Adrenal gland (tissue), 12 donors: Measurements from ENCODE around the gene PTPRN2. TPM values are rescaled to one million over a fixed set of nuclear protein-coding genes. Genes with fewer than 3 reads are reported as not detected.

Experiments used
- DNase-seq, 7 donors: peaks; one replicate each; pipeline ENCODE4 v3.0.0-alpha.2; 2019 to 2020
- H3K27ac ChIP-seq, 5 donors: fragments of 200-600 bp; sonication (generic) in 4 of 5; 1 replicate in 3 of 5; 2 replicates in 2 of 5; pipeline versions ENCODE4 v1.5.1 to v1.8.0; 2016 to 2020; ENCODE audit warnings: mild to moderate bottlenecking in 1 of 5
- H3K27me3 ChIP-seq: fragments of 200-600 bp; 2 replicates; pipeline ENCODE4 v1.8.0; 2021
- H3K36me3 ChIP-seq, 2 donors: fragments of 200-600 bp; replicated peaks in 1 of 2; 1 replicate in 1 of 2; 2 replicates in 1 of 2; pipeline versions ENCODE4 v1.5.1 to v1.8.0; 2018 to 2022
- H3K4me1 ChIP-seq, 2 donors: fragments of 200-600 bp; replicated peaks in 1 of 2; 1 replicate in 1 of 2; 2 replicates in 1 of 2; pipeline versions ENCODE4 v1.5.1 to v1.8.0; 2018 to 2021
- H3K4me3 ChIP-seq, 4 donors: fragments of 200-600 bp; sonication (generic) in 3 of 4; one replicate each; pipeline ENCODE4 v1.5.1; 2016 to 2018
- H3K9me3 ChIP-seq, 3 donors: fragments of 200-600 bp; sonication (generic) in 1 of 3; replicated peaks in 1 of 3; 1 replicate in 2 of 3; 2 replicates in 1 of 3; pipeline versions ENCODE4 v1.5.1 to v1.8.0; 2016 to 2021
- CTCF ChIP-seq, 6 experiments: fragments of 450-650 bp in 4 of 6; fragments of 200-600 bp in 2 of 6; sonication (generic) in 1 of 6; IDR thresholded peaks; 1 replicate in 5 of 6; 2 replicates in 1 of 6; pipeline versions ENCODE4 v1.5.1 to v1.8.0; 2016 to 2021; ENCODE audit warnings: antibody characterized with exemption in 6 of 6, mild to moderate bottlenecking in 2 of 6, moderate library complexity in 1 of 6
- POLR2A ChIP-seq, 2 donors: fragments of 450-650 bp; IDR thresholded peaks; one replicate each; pipeline ENCODE4 v1.6.1; 2017; ENCODE audit warnings: antibody characterized with exemption in 2 of 2, mild to moderate bottlenecking in 2 of 2, moderate library complexity in 1 of 2
- WGBS, 4 donors: extraction: QIAGEN DNeasy Blood & Tissue Kit in 2 of 4; methylation state at CpG; one replicate each; pipeline versions ENCODE4 v1.1.5 to v1.1.7; 2013 to 2017; 5-methylcytosine and 5-hydroxymethylcytosine counted together
- intact Hi-C, 2 donors: fragments of 100-400 bp; cut with DNase I; formaldehyde crosslinking; loops; one replicate each; pipeline versions ENCODE4 v1.14.1 to v1.15.0; 2022 to 2023
- polyA plus RNA-seq, 3 donors: library from polyadenylated mRNA; stranded (reverse); fragments of 200-250 nt in 2 of 3; fragments of 350-450 nt in 1 of 3; fragmentation: Illumina TruSeq in 1 of 3; extraction: RNeasy Lipid Tissue Mini Kit (QIAGEN cat#74804) in 1 of 3; gene quantifications; one replicate each; pipeline ENCODE4 v1.2.3, GENCODE V29; 2013 to 2014
- total RNA-seq, 9 donors: library from RNA; depleted of rRNA in 4 of 9; stranded (reverse); fragments of >200 nt in 4 of 9; fragments of 120-200 nt in 1 of 9; fragmentation: NEBNext Ultra II Directional in 1 of 9; extraction: Animal tissue kit (Norgen Biotek cat#: 25700) in 1 of 9; gene quantifications; one replicate each; pipeline versions ENCODE4 v1.1.0 to v1.2.4, GENCODE V29; 2013 to 2023
- donor health status: healthy with polysubstance abuse.
- donor health status: Bipolar disorder and iron deficiency.
- donor health status: DM: yes; HTN: yes; CAD: no.
- donor health status: DM: no; HTN: no; CAD: no.
- donor health status: DM: no; HTN: no; CAD: no.
- donor health status: DM: yes; HTN: yes; CAD: no.

PTPRN2 gene
- total and polyA plus RNA-seq, 12 donors, result 2.2 to 16.2 (median 3.4) TPM

- DNase-seq, result no peak
- H3K4me1 ChIP-seq, result no peaks in the 10 kb centered on the region
- no peaks in the 10 kb centered on the region for H3K27me3 ChIP-seq
- intact Hi-C loops, result no loop called here
- H3K27ac ChIP-seq, result no peak overlapping the region
- no peak overlapping the region for H3K4me3 ChIP-seq
- H3K9me3 ChIP-seq, result no peaks in the 10 kb centered on the region
- no peaks in the 10 kb centered on the region for H3K36me3 ChIP-seq
- 72 to 81% (median 78%) methylated on average over 11 of the region's 11 CpGs for WGBS, 4 donors
- TF ChIP-seq CTCF (IDR thresholded peaks at IDR 0.05) (no peak), POLR2A (IDR thresholded peaks at IDR 0.05) (no peak)
Measured at GRCh38 chr7:157846271-157846670, 741.4 kb downstream of the PTPRN2 start.

GRCh38 chr7:157845203-157845835 lies 742.3 kb downstream of the PTPRN2 start:
- Histone ChIP-seq H3K36me3 (no peaks in the 10 kb centered on the region), H3K4me3 (no peak overlapping the region), H3K27me3 (peaks cover 4% of the 10 kb centered on the region), H3K27ac (no peak overlapping the region), H3K9me3 (no peaks in the 10 kb centered on the region), H3K4me1 (no peaks in the 10 kb centered on the region)
- 81 to 84% (median 83%) methylated on average over 17 to 21 of the region's 21 CpGs for WGBS, 4 donors
- intact Hi-C loops, result no loop called here
- no peak for TF ChIP-seq CTCF (IDR thresholded peaks at IDR 0.05)
- no peak for TF ChIP-seq POLR2A (IDR thresholded peaks at IDR 0.05)
- no peak for DNase-seq

GRCh38 chr7:157844611-157845010 lies 743.0 kb downstream of the PTPRN2 start:
- Histone ChIP-seq H3K4me1 (no peaks in the 10 kb centered on the region), H3K27ac (no peak overlapping the region), H3K36me3 (no peaks in the 10 kb centered on the region), H3K9me3 (no peaks in the 10 kb centered on the region), H3K27me3 (peaks cover 4% of the 10 kb centered on the region), H3K4me3 (no peak overlapping the region)
- no peak for DNase-seq
- intact Hi-C loops, result no loop called here
- 86 to 89% (median 86%) methylated on average over 12 to 17 of the region's 17 CpGs for WGBS, 4 donors
- TF ChIP-seq CTCF (IDR thresholded peaks at IDR 0.05) (no peak), POLR2A (IDR thresholded peaks at IDR 0.05) (no peak)

- H3K4me3 ChIP-seq, result no peak overlapping the region
- H3K27ac ChIP-seq, result no peak overlapping the region
- H3K9me3 ChIP-seq, result no peaks in the 10 kb centered on the region
- H3K27me3 ChIP-seq, result peaks cover 4% of the 10 kb centered on the region
- no peaks in the 10 kb centered on the region for H3K4me1 ChIP-seq
- intact Hi-C loops, result no loop called here
- WGBS, 4 donors, result 79 to 84% (median 82%) methylated on average over 7 to 9 of the region's 9 CpGs
- H3K36me3 ChIP-seq, result no peaks in the 10 kb centered on the region
- TF ChIP-seq CTCF (IDR thresholded peaks at IDR 0.05), result no peak
- no peak for TF ChIP-seq POLR2A (IDR thresholded peaks at IDR 0.05)
- DNase-seq, result no peak
Measured at GRCh38 chr7:157844141-157844540, 743.5 kb downstream of the PTPRN2 start.
